SK-N-SH treated with all-trans-retinoic acid at 6 μM for 48 hours (cell line): ENCODE measurements around the gene KRTAP22-1.

ENCODE experiments used
- ATAC-seq: fragments of 200-7000 bp; cut with Tn5 transposase; 3 replicates; pipeline ENCODE4 v1.9.1; 2020; ENCODE audit warnings: mild to moderate bottlenecking, moderate library complexity
- ESRRG ChIP-seq: fragments of 250-450 bp; sonication (Bioruptor Pico); IDR thresholded peaks from 2 replicates; pipeline ENCODE4 v1.6.1; 2021; ENCODE audit warnings: mild to moderate bottlenecking
- GLIS3 ChIP-seq: fragments of 250-450 bp; sonication (Bioruptor Pico); IDR thresholded peaks from 2 replicates; pipeline ENCODE4 v1.5.0; 2020; ENCODE audit warnings: mild to moderate bottlenecking, moderate library complexity
- POU6F1 ChIP-seq: fragments of 250-450 bp; sonication (Bioruptor Pico); IDR thresholded peaks from 2 replicates; pipeline ENCODE4 v1.8.0; 2021; ENCODE audit warnings: low read depth, mild to moderate bottlenecking, moderate library complexity, borderline replicate concordance
- RARB ChIP-seq: fragments of 250-450 bp; sonication (Bioruptor Pico); IDR thresholded peaks from 2 replicates; pipeline ENCODE4 v1.8.0; 2021; ENCODE audit warnings: mild to moderate bottlenecking, moderate library complexity
- ZNF565 ChIP-seq: fragments of 450-650 bp; formaldehyde crosslinking; conservative IDR thresholded peaks from 2 replicates; pipeline ENCODE4 v1.5.0; 2020; ENCODE audit warnings: low read depth, mild to moderate bottlenecking, moderate library complexity

KRTAP22-1 gene

GRCh38 chr21:30646904-30647414 lies 46.1 kb downstream of the KRTAP22-1 start:
- ATAC-seq, result no peak
- TF ChIP-seq GLIS3 (CRISPR knock-in tag), result no peak
- no peak for TF ChIP-seq RARB (CRISPR knock-in tag)
- no peak for TF ChIP-seq ZNF565 (CRISPR knock-in tag)
- TF ChIP-seq POU6F1, result no peak
- no peak for TF ChIP-seq ESRRG (CRISPR knock-in tag)
